ENCODE measurements around the gene ATP1B2. TPM values are rescaled to one million over a fixed set of nuclear protein-coding genes. Genes with fewer than 3 reads are reported as not detected.

Gene ATP1B2
- total and polyA plus RNA-seq, 8 donors = 0.68 to 31.3 (median 26.4) TPM

DNA sequence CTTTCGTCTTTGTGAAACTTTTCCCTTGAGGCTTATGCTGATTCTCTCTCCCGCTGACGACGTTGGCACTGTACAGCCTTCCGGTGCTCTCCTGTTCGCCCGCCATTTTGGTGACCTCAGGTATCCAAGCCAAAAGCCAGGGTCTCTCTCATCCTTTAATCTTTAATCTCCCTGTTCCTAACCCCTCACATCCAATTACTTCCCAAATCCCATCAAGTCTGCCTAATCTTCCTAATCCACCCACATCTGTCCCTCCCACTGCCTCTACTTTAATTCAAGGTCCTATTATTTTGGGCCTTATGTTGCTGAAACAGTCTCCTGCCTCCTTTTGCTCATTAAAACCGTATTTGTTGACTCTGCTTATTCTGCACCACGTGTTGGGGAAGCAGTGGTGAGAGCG lies 44.9 kb downstream of the ATP1B2 start:
- H3K27me3 ChIP-seq = no peaks in the 10 kb centered on the region
- H3K9me3 ChIP-seq = no peaks in the 10 kb centered on the region
- H3K4me1 ChIP-seq = no peaks in the 10 kb centered on the region
- peaks cover 0 to 58% of the 10 kb centered on the region in 2 donors for H3K36me3 ChIP-seq
- no peak for ATAC-seq
- H3K4me3 ChIP-seq = no peak overlapping the region
- intact Hi-C loops (cut with DNase I) = no loop called here
- no peak for DNase-seq
- TF ChIP-seq, protein P1, sequence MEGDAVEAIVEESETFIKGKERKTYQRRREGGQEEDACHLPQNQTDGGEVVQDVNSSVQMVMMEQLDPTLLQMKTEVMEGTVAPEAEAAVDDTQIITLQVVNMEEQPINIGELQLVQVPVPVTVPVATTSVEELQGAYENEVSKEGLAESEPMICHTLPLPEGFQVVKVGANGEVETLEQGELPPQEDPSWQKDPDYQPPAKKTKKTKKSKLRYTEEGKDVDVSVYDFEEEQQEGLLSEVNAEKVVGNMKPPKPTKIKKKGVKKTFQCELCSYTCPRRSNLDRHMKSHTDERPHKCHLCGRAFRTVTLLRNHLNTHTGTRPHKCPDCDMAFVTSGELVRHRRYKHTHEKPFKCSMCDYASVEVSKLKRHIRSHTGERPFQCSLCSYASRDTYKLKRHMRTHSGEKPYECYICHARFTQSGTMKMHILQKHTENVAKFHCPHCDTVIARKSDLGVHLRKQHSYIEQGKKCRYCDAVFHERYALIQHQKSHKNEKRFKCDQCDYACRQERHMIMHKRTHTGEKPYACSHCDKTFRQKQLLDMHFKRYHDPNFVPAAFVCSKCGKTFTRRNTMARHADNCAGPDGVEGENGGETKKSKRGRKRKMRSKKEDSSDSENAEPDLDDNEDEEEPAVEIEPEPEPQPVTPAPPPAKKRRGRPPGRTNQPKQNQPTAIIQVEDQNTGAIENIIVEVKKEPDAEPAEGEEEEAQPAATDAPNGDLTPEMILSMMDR (IDR thresholded peaks at IDR 0.05) = no peak
- no peak overlapping the region for H3K27ac ChIP-seq

DNA sequence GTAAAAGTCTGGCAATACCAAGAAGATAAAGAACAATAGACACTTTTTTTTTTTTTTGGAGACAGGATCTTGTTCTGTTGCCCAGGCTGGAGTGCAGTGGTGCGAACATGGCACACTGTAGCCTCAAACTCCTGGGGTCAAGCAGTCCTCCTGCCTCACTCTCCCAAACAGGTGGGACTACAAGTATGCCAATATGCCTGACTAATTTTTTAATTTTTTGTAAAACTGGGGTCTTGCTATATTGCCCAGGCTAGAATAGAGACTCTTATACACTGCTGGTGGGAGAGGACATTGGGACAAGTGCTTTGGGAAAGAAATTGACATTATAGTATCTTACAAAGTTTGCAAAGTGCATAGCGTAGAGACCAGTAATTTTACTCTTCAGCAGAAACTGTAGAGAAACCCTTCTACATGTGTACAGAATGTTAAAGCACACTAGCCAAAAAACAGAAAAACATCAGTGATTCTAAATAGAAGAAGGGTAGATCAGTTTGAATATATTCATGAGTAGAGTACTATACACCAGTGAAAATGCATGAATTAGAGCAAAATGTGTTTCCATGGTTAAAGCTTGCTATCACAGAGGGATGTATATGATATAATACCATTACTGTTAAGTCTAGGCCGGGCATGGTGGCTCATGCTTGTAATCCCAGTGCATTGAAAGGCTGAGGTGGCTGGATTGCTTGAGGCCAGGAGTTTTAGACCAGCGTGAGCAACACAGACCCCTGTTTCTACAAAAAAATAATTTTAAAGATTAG lies 47.3 kb downstream of the ATP1B2 start:
- peaks cover 0 to 5% of the 10 kb centered on the region in 2 donors for H3K27me3 ChIP-seq
- no peaks in the 10 kb centered on the region for H3K9me3 ChIP-seq
- peaks cover 0 to 67% of the 10 kb centered on the region in 2 donors for H3K36me3 ChIP-seq
- H3K4me3 ChIP-seq = no peak overlapping the region
- DNase-seq (peak in 1 of 4 donors; percentile 2), ATAC-seq (no peak)
- H3K4me1 ChIP-seq = no peaks in the 10 kb centered on the region
- intact Hi-C loops (cut with DNase I) = no loop called here
- TF ChIP-seq, protein P1 (IDR thresholded peaks at IDR 0.05) = no peak
- H3K27ac ChIP-seq = no peak overlapping the region

DNA sequence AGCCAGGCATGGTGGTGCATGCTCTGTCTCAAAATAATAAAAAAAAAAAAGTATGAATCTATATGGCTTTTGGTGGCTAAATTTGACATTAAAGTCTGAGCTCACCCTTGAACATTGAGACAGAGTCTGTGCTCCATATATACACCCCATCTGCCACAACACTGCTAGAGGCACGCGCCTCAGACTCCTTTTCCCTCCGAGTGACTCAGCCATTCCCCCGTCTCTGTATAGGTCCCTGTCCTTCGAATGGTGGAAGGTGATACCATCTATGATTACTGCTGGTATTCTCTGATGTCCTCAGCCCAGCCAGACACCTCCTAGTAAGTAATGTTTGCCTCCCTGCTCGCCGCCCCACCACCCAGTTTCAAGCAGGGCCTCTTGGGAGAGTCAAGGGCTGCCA lies 49.8 kb downstream of the ATP1B2 start:
- intact Hi-C loops (cut with DNase I) = no loop called here

DNA sequence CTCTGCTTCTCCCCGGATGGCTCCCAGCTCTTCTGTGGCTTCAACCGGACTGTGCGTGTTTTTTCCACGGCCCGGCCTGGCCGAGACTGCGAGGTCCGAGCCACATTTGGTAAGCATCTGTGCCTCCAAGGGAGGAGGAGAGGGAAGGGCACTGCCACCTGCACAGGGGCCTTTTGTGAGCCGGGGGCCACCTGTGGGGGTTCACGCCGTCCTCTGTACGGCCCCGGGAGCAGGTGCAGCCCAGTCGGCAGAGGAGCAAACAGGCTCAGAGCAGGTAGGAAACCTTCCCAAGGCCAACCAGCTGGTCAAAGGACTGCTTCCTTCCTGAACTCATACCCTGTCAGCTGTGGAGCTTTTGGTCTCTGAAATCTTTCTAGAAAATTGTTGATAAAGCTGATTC lies 51.0 kb downstream of the ATP1B2 start:
- Histone ChIP-seq H3K27ac (no peak overlapping the region), H3K27me3 (peaks cover 19 to 38% of the 10 kb centered on the region in 2 donors), H3K4me1 (peaks cover 5 to 13% of the 10 kb centered on the region in 2 donors), H3K9me3 (no peaks in the 10 kb centered on the region), H3K4me3 (no peak overlapping the region), H3K36me3 (peaks cover 0 to 40% of the 10 kb centered on the region in 2 donors)
- ATAC-seq (no peak), DNase-seq (no peak)
- TF ChIP-seq, protein P1 (IDR thresholded peaks at IDR 0.05) = no peak
- intact Hi-C loops (cut with DNase I) = no loop called here

More for the DNA sequence above, 49.8 kb downstream of the ATP1B2 start:
- TF ChIP-seq, protein P1 (IDR thresholded peaks at IDR 0.05) = no peak
- H3K9me3 ChIP-seq = no peaks in the 10 kb centered on the region
- DNase-seq (no peak), ATAC-seq (no peak)
- peaks cover 10 to 26% of the 10 kb centered on the region in 2 donors for H3K27me3 ChIP-seq
- no peak overlapping the region for H3K4me3 ChIP-seq
- H3K4me1 ChIP-seq = peaks cover 5 to 13% of the 10 kb centered on the region in 2 donors
- H3K27ac ChIP-seq = no peak overlapping the region
- H3K36me3 ChIP-seq = peaks cover 0 to 47% of the 10 kb centered on the region in 2 donors

DNA sequence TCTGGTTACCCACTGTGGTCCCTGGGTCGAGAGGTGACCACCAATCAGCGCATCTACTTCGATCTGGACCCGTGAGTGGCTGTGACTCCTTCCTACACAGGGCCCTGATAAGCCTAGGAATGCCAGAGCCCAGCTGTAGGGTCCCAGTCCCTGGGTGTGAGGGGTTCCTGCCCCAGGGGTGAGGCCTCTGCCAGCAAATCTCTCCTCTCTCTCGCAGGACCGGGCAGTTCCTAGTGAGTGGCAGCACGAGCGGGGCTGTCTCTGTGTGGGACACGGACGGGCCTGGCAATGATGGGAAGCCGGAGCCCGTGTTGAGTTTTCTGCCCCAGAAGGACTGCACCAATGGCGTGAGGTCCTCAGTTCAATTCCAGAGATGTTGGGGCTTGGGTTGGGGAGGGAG lies 52.0 kb downstream of the ATP1B2 start:
- no peaks in the 10 kb centered on the region for H3K9me3 ChIP-seq
- intact Hi-C loops (cut with DNase I) = no loop called here
- ATAC-seq = no peak
- H3K27ac ChIP-seq = no peak overlapping the region
- peaks cover 5 to 13% of the 10 kb centered on the region in 2 donors for H3K4me1 ChIP-seq
- peaks cover 0 to 36% of the 10 kb centered on the region in 2 donors for H3K36me3 ChIP-seq
- no peak for DNase-seq
- no peak overlapping the region for H3K4me3 ChIP-seq
- TF ChIP-seq, protein P1 (IDR thresholded peaks at IDR 0.05) = no peak
- peaks cover 19 to 49% of the 10 kb centered on the region in 2 donors for H3K27me3 ChIP-seq

All from left lung (tissue), 10 donors.